ENCODE results near the gene UQCC2.

Gene UQCC2

GRCh38 chr6:33725891-33726673 is 14.6 kb upstream of the UQCC2 start:
- DNase-seq (ENCODE audit: low read depth in 3 of 3) = no peak

GRCh38 chr6:33725222-33725621 is 13.7 kb upstream of the UQCC2 start:
- DNase-seq (ENCODE audit: low read depth in 3 of 3) = no peak

- DNase-seq (ENCODE audit: low read depth in 3 of 3) = no peak
These were observed 12.9 kb upstream of the UQCC2 start for GRCh38 chr6:33724102-33725023.

GRCh38 chr6:33723371-33724085 is 12.0 kb upstream of the UQCC2 start:
- DNase-seq (ENCODE audit: low read depth in 3 of 3) = no peak

- DNase-seq (ENCODE audit: low read depth in 3 of 3) = no peak
These were observed 10.7 kb upstream of the UQCC2 start for GRCh38 chr6:33722103-33722623.

GRCh38 chr6:33721508-33721907 is 10.0 kb upstream of the UQCC2 start:
- no peak for DNase-seq (ENCODE audit: low read depth in 3 of 3)

- DNase-seq (ENCODE audit: low read depth in 3 of 3) = no peak
These were observed 9.5 kb upstream of the UQCC2 start for GRCh38 chr6:33720998-33721397.

- no peak for DNase-seq (ENCODE audit: low read depth in 3 of 3)
These were observed 8.0 kb upstream of the UQCC2 start for GRCh38 chr6:33719326-33719987.

- DNase-seq (ENCODE audit: low read depth in 3 of 3) = no peak
These were observed 7.2 kb upstream of the UQCC2 start for GRCh38 chr6:33718713-33719112.

GRCh38 chr6:33717934-33718455 is 6.5 kb upstream of the UQCC2 start:
- no peak for DNase-seq (ENCODE audit: low read depth in 3 of 3)

GRCh38 chr6:33716890-33717632 is 5.6 kb upstream of the UQCC2 start:
- no peak for DNase-seq (ENCODE audit: low read depth in 3 of 3)

- no peak for DNase-seq (ENCODE audit: low read depth in 3 of 3)
These were observed 4.9 kb upstream of the UQCC2 start for GRCh38 chr6:33716379-33716778.

- no peak for DNase-seq (ENCODE audit: low read depth in 3 of 3)
These were observed 3.0 kb upstream of the UQCC2 start for GRCh38 chr6:33714385-33715040.

- no peak for DNase-seq (ENCODE audit: low read depth in 3 of 3)
These were observed 2.3 kb upstream of the UQCC2 start for GRCh38 chr6:33713786-33714185.

- DNase-seq (ENCODE audit: low read depth in 3 of 3) = no peak
These were observed 1.4 kb upstream of the UQCC2 start for GRCh38 chr6:33712914-33713313.

GRCh38 chr6:33710296-33711121 is 991 bp downstream of the UQCC2 start:
- no peak for DNase-seq (ENCODE audit: low read depth in 3 of 3)

GRCh38 chr6:33709605-33710295 is 1.8 kb downstream of the UQCC2 start:
- DNase-seq (ENCODE audit: low read depth in 3 of 3) = no peak

GRCh38 chr6:33708516-33709204 is 2.8 kb downstream of the UQCC2 start:
- DNase-seq (ENCODE audit: low read depth in 3 of 3) = no peak

Data from stimulated activated CD4-positive, alpha-beta T cell treated with anti-CD3 and anti-CD28 coated beads, TNF-alpha, amount 100 ng/mL, for 4 hours (primary cell).